Cardiac fibroblast (primary cell): ENCODE measurements around the gene POGK.
A peak's percentile ranks its signal among the peaks of the same experiment; 100 is the strongest.

ENCODE experiments used
- DNase-seq, 2 donors: peaks; one replicate each; pipeline versions ENCODE4 v3.0.0 to v3.0.0-alpha.2; 2010; ENCODE audit warnings: low read depth in 2 of 2
- H3K4me3 ChIP-seq, 2 donors: replicated peaks in 1 of 2; 1 replicate in 1 of 2; 2 replicates in 1 of 2; pipeline ENCODE4 v1.5.1; 2011; ENCODE audit warnings: low read depth in 2 of 2, low read length in 2 of 2, mild to moderate bottlenecking in 2 of 2, moderate library complexity in 1 of 2
- CTCF ChIP-seq: IDR thresholded peaks from one replicate; pipeline ENCODE4 v1.5.1; 2011; ENCODE audit warnings: low read depth, mild to moderate bottlenecking, low read length, inconsistent platforms

The POGK gene

GRCh38 chr1:166882893-166883292 is 43.6 kb downstream of the POGK start:
- no peak for TF ChIP-seq CTCF
- peak in 1 of 2 donors; percentile 13 for DNase-seq
- H3K4me3 ChIP-seq, result no peak overlapping the region

- no peak overlapping the region for H3K4me3 ChIP-seq
- peak; percentile 72 for TF ChIP-seq CTCF
- peak; percentile 23 to 39 for DNase-seq
Measured at GRCh38 chr1:166884040-166884642, 44.9 kb downstream of the POGK start.

GRCh38 chr1:166884971-166885370 is 45.7 kb downstream of the POGK start:
- TF ChIP-seq CTCF, result no peak
- no peak overlapping the region for H3K4me3 ChIP-seq
- no peak for DNase-seq

- TF ChIP-seq CTCF, result no peak
- DNase-seq, result peak in 1 of 2 donors; percentile 14
- H3K4me3 ChIP-seq, result no peak overlapping the region
Measured at GRCh38 chr1:166888373-166889111, 49.3 kb downstream of the POGK start.

DNA sequence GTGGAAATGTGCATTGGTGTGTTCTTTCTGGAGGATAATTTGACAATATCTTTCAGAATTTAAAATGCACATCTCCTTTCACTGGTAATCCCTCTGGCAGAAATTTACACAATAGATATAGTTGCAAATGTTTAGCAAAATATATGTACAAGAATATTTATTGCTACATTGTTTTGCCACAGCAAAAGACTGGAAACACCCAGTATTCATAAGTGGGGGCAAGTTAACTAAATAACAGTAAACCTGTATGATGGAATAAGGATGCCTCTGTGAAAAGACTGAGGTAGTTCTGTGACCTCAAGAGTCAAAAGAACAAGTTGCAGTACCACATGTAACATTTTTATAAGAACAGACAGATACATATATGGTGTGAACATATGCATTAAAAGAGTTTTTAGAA is 50.5 kb downstream of the POGK start:
- H3K4me3 ChIP-seq, result no peak overlapping the region
- no peak for TF ChIP-seq CTCF

DNA sequence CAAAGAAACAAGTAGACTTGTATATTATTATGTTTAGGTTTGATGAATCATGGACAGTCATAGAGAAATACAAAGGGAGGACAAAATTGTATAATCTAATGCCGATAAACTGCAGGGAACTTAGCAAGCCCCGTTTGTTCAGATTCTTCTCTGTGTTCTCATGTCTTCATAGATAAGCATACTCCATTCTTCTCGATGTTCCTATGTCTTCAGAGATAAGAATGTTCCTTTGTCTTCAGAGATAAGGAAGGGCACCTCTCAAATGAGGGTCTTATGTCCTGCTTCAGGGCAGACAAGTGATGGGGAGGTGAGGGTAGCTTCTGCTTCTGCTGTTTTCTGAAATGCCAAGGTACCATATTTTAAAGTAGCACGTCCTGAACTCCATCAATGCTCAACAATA is 56.5 kb downstream of the POGK start:
- no peak for DNase-seq
- H3K4me3 ChIP-seq, result no peak overlapping the region
- TF ChIP-seq CTCF, result no peak

More for the DNA sequence above, 50.5 kb downstream of the POGK start:
- DNase-seq, result no peak

GRCh38 chr1:166899769-166900168 is 60.5 kb downstream of the POGK start:
- no peak for DNase-seq
- TF ChIP-seq CTCF, result no peak

More at GRCh38 chr1:166899769-166900168, 60.5 kb downstream of the POGK start:
- no peak overlapping the region for H3K4me3 ChIP-seq
